Measurements from ENCODE around the gene SLC3A2.
"Not testable (repeated sequence)": the region's sequence is repeated elsewhere in the genome, so short reads cannot be mapped to it uniquely, and the experiment has no call there.

The SLC3A2 gene

DNA sequence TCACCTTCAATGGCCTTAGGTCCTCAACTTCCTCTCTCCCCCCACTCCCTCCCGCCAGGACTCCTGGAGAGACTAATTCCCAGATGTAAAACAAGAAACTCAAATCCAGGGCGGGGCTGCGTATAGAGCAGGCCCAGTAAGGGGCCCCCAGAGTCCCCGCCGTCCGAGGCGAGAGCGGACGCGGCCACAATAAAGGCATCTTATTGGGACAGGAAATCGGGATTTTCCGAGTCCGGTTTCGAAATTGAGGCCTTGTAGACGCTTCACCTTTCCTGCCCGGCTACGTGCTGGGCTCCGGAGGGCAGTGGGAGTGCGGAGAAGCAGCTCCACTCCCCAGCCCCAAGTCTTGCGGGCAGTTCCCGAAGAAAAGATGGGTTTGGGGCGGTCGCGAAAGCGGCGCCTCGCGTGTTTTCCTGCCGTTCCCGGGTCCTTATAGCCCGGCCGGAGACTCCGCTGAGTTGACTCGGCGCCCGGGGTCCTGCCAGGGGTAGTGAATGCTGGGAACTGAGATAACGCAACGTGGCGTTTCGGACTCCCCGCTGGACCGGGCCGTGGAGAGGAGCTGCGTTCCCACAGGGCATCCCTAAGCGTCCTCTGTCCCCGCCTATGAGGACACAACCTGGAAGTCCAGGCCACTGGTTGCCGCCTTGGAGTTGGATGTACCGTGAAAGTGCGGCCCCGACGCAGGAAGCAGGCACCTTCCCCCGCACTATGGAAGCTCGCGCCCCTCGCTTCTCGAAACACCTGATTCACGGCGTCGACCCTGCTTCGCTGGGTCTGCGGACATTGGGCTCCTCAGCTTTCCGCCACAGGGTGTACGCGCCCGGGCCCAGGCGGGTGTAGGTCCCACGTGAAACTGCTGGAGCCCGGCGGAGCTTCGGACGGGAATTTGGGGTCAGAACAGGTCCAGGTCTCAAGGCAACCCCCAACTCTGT is 45.3 kb downstream of the SLC3A2 start:
- DNase-seq (ENCODE audit: extremely low read depth in 1 of 2, low read depth in 1 of 2): no peak

DNA sequence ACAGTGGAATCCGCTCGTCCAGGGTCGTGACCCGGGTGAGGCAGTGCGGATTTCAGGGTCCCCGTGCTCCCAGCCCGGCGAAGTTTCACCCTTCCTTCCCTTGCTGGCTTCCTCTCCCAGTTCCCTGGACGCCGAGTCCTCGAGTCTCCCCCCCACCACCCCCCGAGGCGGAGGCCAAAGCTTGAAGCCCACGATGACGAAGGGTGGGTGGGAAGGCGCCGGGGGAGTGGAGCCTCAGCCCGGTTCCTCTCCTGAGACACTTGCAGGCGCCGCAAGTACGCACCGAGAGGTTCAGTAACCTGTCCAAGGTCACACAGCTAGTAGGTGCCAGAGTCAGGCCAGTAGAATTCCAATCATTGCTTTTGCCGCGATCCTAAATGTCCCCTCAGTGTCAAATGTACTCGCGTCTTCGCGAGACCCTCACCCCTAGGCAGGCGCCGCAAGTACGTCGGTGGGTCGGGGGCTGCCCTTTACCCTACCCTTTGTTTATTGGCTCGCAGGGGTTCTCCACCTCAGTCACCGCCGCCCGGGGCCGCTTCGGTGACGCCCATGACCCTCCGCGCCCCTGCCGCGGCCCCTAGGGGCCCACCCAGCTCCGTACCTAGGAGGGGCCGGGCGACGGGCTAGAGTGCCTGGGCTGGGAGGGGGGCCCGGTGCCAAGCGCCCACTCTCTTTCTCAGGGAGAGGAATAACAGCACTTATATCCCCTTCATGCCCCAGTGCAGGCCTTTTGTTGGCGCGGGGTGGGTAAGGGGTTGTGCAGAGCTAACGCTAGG is 46.2 kb downstream of the SLC3A2 start:
- DNase-seq (ENCODE audit: extremely low read depth in 1 of 2, low read depth in 1 of 2): no peak

DNA sequence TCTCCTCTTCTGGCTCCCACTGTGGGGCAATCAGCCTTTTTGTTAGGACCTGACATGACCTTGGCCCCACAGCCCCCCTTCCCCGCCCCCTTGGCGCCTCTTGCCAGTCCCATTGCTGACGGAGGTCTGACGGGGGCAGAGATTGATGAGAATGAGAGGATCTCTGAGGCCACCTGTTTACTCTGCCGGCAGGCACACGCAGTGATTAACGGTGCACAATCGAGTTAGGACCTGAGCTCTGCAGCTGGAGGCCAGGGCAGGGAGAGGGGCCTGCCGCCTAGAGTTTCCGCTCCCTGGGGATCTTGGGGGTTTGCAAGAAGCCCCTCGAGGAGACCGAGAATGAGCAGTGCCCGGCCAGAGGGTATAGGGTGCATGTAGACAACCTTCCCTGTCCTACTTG is 47.3 kb downstream of the SLC3A2 start:
- DNase-seq (ENCODE audit: extremely low read depth in 1 of 2, low read depth in 1 of 2): no peak

DNA sequence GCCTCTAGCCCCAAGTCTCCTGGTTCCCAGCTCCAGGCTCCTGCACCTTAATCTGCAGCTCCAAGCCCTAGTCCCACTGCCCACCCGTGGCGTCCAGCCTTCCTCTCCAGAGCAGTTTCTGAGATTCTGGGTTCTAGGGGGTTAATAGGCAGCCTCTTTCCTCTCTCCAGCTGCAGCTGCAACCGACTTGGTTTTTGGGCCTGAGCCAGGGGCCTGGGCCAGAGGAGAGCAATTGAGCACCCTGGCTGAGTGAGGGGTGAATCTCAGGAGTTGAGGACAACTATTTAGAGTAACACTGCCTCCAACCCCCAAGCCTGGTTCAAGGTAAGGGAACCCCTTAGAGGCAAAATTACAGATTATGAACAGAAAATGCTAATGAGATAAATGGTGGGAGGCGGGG is 49.5 kb downstream of the SLC3A2 start:
- DNase-seq (ENCODE audit: extremely low read depth in 1 of 2, low read depth in 1 of 2): no peak

DNA sequence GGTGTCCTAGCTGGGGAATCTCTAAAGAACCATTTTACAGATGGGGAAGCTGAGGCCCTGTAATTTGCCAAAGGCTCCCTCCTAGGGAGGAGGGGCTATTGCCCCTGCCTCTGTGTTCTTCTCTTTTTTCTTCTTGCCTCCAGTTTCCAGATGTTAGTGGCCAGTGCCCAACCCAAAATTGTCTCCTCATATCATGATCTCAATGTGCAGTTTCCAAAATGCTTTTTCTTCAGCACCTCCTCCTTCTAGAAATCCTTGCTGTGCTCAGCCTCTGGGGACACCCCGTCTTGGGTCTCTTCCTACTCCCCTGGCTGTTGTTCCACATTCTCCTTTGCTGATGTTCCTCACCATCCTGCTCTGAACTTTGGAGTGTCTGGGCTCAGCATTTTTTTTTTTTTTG is 50.0 kb downstream of the SLC3A2 start:
- no peak for DNase-seq (ENCODE audit: extremely low read depth in 1 of 2, low read depth in 1 of 2)

DNA sequence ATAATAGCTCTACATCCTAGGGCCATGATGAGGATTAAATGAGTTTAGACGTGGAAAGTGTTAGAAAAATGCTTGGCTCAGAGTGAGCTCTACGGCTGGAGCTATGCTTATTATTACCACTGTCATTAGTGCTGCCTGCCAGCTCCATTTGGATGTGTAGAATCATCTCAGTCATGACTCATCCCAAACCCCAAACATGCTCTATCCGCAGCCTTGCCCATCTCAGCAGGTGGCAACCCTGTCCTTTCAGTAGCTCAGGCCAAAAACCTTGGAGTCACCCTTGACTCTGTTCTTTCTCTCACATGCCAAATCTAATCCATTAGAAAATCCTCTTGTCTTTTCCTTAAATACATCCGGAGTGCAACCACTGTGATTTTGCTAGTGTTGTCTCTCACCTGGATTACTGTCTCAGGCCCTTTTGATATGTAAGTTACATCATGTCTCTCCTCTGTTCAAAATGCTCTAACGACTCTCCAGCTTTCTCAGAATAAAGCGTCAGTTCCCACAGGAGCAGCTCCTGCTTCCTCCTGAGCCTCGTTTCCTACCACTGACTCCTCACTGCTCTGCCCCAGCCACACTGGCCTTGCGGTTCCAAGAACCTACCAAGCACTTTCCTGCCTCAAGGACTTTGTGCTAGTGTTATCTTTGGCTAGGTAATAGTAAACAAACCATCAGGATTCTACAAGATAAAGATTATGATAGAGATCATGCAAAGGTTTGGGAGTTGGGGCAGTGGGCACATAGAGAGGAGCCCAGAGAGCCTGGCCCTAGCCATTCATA is 51.0 kb downstream of the SLC3A2 start:
- DNase-seq (ENCODE audit: extremely low read depth in 1 of 2, low read depth in 1 of 2): no peak

DNA sequence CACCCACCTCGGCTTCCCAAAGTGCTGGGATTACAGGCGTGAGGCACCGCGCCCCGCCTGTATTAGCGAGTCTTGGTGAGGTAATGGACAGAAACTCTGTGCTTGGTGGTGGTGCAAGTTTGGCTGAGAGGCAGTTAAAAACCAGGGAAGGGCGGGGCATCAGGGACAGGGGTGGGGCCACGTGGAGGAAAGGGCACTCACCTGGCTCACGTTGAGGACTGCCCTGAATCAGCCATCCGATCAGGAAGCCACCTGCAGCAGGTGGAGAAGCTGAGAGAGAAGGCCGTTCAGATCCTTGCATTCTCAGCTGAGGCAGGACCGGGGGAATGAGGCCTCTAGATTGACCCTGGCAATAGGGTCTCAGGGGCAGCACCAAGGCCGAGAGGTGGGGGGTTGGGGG is 52.6 kb downstream of the SLC3A2 start:
- DNase-seq (ENCODE audit: extremely low read depth in 1 of 2, low read depth in 1 of 2): no peak

DNA sequence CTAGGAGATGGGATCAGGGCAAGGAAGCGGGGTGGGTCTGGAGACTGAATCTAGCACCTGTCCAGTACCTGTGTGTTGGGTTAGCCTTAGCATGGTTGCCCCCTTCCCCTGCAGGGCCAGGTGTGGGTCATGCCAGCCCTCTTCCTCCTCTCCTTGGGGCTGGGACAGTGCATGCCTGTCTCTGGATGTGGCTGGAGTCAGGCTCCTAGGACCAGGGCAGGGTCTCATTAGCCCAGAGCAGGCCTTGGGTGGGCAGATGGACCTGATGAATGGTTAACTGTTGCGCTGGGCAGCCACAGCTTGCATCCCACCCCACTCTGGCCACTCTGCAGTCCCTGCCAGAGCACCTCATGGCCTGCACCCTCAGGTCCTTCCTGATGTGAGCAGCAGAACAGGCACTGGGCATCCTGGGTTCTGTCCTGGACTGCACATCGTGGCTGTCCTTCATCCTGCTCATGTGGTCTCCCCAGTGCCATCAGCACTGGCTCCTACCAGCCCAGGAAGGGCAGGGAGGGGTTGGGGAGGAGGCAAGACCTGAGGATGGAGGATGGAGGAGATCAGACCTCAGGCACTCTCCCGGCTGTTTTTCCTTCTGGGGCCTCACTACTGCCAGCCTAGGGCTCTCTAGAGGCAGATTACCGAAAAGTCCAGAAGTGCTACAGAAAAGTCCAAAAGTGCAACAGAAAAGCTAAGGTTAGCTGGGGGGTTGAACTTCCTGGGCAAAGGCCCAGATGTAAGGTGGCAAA is 53.2 kb downstream of the SLC3A2 start:
- no peak for DNase-seq (ENCODE audit: extremely low read depth in 1 of 2, low read depth in 1 of 2)

DNA sequence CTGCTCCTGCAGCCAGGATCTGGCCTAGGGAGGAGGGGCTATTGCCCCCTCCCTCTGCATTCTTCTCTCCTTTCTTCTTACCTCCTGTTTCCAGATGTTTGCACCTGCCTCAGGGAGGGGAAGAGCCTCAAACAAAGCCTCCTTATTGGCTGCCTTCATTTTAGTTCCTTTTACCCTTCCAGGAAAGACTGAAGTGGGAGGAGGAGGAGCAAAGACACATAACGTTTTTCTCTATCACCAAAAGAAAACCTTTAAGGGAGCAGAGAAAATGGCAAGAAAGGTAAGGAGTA is 53.7 kb downstream of the SLC3A2 start:
- DNase-seq (ENCODE audit: extremely low read depth in 1 of 2, low read depth in 1 of 2): no peak

DNA sequence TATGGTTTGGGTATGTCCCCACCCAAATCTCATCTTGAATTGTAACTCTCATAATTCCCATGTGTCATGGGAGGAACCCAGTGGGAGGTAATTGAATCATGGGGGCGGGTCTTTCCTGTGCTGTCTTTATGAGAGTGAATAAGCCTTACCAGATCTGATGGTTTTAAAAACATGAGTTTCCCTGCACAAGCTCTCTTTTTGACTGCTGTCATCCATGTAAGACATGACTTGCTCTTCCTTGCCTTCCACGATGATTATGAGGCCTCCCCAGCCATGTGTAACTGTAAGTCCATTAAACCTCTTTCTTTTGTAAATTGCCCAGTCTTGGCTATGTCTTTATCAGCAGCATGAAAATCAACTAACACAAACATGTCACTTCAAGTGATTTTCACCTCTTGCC is 56.8 kb downstream of the SLC3A2 start:
- DNase-seq (ENCODE audit: extremely low read depth in 1 of 2, low read depth in 1 of 2): not testable (repeated sequence)
